Measurements from ENCODE around the gene RFWD3.

Gene RFWD3

DNA sequence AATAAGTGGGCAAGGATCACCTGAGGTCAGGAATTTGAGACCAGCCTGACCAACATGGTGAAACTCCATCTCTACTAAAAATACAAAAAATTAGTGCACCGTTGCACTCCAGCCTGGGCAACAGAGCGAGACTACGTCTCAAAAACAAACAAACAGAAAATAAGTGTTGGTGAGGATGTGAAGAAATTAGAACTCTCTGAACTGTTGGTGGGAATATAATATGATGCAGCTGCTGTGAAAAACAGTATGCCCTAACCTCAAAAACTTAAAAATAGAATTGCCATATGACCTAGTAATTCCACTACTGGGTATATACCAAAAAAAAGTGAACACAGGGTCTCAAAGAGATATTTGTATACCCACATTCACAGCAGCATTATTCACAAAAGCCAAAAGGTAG lies 85.8 kb downstream of the RFWD3 start:
- no peak for DNase-seq (ENCODE audit: low read depth in 3 of 3)

GRCh38 chr16:74578838-74579237 lies 87.8 kb downstream of the RFWD3 start:
- no peak for DNase-seq (ENCODE audit: low read depth in 3 of 3)

GRCh38 chr16:74578433-74578832 lies 88.2 kb downstream of the RFWD3 start:
- DNase-seq (ENCODE audit: low read depth in 3 of 3), result no peak

DNA sequence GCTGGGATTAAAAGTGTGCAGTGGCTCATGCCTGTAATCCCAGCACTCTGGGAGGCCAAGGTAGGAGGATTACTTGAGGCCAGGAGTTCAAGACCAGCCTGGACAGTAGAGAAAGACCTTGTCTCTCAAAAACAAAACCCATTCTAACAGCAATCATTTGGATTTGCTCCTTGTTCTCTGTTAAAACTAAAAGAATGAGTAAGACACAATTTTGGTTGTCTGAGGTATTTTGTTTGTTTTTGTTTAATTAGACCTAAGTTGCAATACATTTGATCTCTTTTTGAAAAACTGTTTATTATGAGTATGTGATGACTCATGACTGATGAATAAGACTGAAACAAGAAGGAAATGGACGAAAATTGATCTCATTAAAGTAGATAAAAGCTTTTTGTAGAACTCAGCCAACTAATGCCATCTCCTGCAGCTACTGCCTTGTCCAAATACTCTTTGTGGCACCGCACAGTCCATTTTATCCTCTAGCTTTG lies 88.8 kb downstream of the RFWD3 start:
- DNase-seq (ENCODE audit: low read depth in 3 of 3), result no peak

GRCh38 chr16:74575807-74576643 lies 90.7 kb downstream of the RFWD3 start:
- no peak for DNase-seq (ENCODE audit: low read depth in 3 of 3)

DNA sequence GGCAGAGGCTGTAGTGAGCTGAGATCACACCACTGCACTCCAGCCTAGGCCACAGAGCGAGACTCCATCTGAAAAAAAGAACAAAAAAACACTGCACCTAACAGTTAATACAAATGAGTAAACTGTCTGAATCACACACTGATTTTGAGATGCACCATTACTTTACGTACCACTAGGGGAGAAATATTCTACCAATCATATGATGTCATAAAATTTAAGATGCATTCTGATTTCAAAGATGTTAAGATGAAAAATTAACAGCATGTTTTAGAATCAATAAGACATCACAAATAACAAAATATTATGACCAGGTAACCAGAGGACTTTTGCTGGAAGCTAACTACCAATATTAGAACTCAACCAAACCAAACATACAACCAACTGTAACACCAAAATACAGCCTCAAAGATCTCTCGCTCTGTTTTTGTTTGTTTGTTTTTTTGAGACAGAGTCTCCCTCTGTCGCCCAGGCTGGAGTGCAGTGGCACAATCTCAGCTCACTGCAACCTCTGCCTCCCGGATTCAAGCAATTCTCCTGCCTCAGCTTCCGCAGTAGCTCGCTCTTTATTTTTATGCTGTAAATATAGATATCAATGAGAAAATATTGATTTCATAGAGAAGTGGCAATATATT lies 91.4 kb downstream of the RFWD3 start:
- DNase-seq (ENCODE audit: low read depth in 3 of 3), result no peak

DNA sequence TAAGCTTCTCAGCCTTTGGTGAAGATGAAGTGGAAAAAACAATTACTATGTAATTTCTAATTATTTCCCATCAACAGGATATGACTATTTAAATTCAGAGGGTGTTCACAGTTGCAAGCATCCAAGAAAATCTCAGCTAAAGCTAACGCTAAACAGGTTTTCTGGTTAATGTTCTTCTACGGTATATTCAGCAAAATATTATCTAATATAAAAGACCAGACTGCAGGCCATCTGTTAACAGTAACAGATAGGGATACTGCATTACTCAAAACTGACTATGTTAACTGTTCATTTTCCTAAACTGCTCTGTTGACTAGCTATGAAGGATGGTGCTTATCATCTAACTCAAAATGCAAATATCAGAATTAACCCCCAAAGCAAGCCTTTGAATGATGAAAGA lies 92.5 kb downstream of the RFWD3 start:
- DNase-seq (ENCODE audit: low read depth in 3 of 3), result no peak

GRCh38 chr16:74573622-74574021 lies 93.1 kb downstream of the RFWD3 start:
- DNase-seq (ENCODE audit: low read depth in 3 of 3), result no peak
